ENCODE results near the gene ESF1.
"Not testable (repeated sequence)": the region's sequence is repeated elsewhere in the genome, so short reads cannot be mapped to it uniquely, and the experiment has no call there.

Gene ESF1

DNA sequence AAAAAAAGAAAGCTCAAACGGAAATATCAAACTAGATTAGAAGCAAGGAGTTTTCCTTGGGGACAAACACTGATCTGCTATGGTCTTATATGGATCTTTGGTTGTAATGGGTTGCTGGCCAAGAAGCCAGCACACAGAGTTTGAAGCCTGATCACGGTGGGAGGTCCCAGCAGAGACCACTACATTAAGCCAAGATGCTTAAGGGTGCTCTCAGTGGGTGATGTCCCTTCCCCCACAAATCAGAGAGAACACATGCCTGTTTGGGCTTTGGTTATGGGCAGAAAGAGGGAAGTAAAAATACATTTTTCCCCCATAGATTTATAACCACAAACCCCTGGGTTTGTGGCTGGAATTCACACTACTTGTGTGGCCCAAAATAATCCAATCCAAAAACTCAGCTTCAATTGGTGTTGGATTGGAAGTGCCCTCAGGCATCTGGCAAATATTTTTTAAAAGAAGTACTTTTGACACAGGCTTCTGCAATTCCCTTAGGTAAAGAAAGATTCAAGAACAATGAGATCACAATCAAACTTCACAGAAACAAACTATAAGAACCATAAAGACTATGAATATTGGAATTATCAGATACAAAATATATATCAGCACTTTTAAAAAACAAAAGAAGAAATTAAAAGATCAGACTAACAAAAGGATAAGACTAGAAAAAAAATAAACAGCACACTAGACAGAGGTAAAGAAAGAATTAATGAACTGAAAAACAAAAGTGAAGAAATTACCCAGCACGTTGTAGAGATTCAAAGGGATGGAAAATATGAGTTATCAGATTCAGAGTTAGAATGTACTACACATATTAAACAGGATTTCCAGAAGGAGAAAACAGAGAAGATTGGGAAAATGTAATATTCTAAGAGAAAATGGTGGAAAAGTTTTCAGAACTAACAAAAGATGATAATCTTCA lies 44.7 kb downstream of the ESF1 start:
- DNase-seq (ENCODE audit: low read depth in 2 of 2) = no peak

DNA sequence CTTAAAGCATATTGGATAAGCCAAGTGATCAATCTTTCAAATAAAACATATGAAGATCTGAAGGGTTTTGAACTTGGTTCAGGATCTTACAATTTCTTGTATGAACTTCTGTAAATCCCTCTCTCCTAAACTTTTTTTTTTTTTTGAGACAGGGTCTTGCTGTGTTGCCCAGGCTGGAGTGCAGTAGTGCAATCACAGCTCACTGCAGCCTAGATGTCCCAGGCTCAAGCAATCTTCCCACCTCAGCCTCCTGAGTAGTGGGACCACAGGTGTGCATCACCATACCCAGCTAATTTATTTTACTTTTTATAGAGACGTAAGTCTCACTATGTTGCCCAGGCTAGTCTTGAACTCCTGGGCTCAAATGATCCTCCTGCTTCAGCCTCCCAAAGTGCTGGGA lies 46.5 kb downstream of the ESF1 start:
- DNase-seq (ENCODE audit: low read depth in 2 of 2) = not testable (repeated sequence)

DNA sequence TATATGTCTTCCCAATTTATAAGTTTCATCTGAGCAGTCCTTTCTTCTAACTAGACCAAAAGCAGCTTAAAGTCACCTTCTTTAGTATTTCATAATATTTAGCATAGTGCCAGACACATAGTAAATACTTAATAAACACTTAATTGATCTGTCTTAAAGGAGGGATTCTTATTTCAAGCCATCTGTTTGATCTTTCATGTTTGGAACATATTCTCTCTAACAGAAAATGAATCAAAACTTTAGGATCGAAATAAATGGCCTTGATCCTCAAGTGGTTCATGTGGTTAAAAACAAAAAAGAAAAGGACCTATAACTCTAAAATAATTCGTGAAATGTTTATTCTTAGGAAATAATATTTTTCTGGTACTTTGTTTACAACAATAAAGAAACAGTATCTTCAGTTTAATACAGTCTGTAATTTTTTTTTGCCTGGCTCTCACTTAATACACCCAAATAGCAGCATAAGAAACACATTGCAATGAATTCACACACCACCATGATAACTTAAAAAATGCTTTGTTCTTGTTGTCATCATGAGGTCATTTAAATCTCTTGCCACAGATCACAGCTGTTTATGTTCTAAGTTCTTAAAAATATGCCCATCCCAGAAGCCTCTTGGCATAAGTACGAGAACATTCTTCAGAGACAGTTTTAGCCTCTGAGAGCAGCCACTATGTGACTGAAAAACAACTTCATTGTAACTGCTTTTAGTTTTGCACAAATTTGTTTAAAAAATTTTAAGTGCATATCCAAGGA lies 48.1 kb downstream of the ESF1 start:
- no peak for DNase-seq (ENCODE audit: low read depth in 2 of 2)

GRCh38 chr20:13735826-13736225 lies 48.9 kb downstream of the ESF1 start:
- no peak for DNase-seq (ENCODE audit: low read depth in 2 of 2)

- no peak for DNase-seq (ENCODE audit: low read depth in 2 of 2)
These were observed 61.7 kb downstream of the ESF1 start for GRCh38 chr20:13723011-13723410.

GRCh38 chr20:13718171-13718570 lies 66.5 kb downstream of the ESF1 start:
- DNase-seq (ENCODE audit: low read depth in 2 of 2) = no peak

- no peak for DNase-seq (ENCODE audit: low read depth in 2 of 2)
These were observed 67.1 kb downstream of the ESF1 start for GRCh38 chr20:13717631-13718044.

- DNase-seq (ENCODE audit: low read depth in 2 of 2) = no peak
These were observed 69.5 kb downstream of the ESF1 start for GRCh38 chr20:13715171-13715570.

- no peak for DNase-seq (ENCODE audit: low read depth in 2 of 2)
These were observed 76.5 kb downstream of the ESF1 start for GRCh38 chr20:13708234-13708633.

DNA sequence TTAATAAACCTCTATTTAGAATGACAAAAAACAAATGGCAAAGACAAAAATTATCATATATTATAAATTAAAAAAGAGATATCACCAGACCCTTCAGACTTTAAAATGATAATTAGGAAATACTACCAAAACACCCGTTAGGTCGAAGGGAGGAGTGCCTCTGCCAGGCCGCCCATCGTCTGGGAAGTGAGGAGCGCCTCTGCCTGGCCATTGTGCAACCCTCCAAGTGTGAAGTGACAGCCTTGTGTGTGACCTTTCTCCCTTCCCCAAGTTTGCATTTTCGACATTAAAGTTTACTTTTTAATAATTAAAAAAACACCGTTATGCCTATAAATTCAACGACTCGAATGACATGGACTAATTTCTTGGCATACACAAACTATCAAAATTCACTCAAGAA lies 81.5 kb downstream of the ESF1 start:
- DNase-seq (ENCODE audit: low read depth in 2 of 2) = no peak

DNA sequence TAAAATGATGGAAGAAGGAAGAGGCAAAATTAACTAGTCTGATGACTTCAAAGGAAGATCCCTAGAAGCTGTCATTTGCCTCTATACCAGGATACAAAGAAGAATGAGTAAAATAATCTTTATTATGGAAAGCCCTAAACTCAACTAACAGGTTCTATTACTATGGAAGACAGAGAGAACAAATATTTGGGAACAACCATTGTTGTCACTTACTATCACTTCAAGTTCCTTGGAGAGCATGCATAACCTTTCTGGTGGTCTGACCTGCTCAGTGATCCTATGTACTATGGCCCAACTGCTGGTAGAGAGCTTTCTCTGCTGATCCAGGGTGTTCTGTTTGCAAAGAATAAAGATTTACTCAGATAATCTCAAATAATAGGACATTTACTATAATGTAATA lies 83.2 kb downstream of the ESF1 start:
- DNase-seq (ENCODE audit: low read depth in 2 of 2) = no peak

- no peak for DNase-seq (ENCODE audit: low read depth in 2 of 2)
These were observed 84.0 kb downstream of the ESF1 start for GRCh38 chr20:13700761-13701160.

- DNase-seq (ENCODE audit: low read depth in 2 of 2) = no peak
These were observed 90.1 kb downstream of the ESF1 start for GRCh38 chr20:13694420-13695150.

GRCh38 chr20:13692802-13693736 lies 91.7 kb downstream of the ESF1 start:
- no peak for DNase-seq (ENCODE audit: low read depth in 2 of 2)

- DNase-seq (ENCODE audit: low read depth in 2 of 2) = no peak
These were observed 93.8 kb downstream of the ESF1 start for GRCh38 chr20:13690943-13691342.

DNA sequence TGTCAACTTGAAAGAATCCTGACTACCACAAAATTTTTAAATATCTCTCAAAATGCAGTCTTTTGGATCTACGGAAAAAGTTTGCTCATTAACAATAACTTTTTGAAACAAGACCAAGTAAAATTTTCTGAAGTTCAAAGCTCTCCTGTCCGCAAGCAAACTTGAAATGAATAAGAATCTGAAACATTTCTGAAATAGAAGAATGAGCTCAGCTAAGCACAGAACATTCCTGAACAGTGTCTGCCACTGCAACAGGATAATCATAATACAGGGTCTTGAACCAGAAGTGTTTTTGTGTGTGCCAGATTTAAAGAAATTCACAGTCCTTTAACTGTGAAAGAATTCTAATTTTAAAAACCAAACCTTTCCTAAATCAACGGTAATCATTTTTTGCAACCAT lies 96.9 kb downstream of the ESF1 start:
- DNase-seq (ENCODE audit: low read depth in 2 of 2) = no peak

DNA sequence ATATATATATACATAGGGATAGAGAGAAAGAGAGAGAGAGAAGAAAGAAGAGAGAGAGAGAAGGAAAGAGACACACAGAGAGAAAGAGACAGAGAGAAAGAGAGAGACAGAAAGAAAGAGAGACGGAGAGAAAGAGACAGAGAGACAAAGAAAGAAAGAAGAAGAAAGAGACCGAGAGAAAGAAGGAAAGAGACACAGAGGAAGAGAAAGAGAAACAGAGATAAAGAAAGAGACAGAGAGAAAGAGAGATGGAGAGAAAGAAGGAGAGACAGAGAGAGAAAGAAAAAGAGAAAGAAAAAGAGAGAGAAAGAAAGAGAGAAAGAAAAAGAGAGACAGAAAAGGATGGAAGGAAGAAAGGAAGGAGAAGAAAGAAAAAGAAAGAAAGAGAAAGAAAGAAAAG lies 99.1 kb downstream of the ESF1 start:
- DNase-seq (ENCODE audit: low read depth in 2 of 2) = no peak

DNA sequence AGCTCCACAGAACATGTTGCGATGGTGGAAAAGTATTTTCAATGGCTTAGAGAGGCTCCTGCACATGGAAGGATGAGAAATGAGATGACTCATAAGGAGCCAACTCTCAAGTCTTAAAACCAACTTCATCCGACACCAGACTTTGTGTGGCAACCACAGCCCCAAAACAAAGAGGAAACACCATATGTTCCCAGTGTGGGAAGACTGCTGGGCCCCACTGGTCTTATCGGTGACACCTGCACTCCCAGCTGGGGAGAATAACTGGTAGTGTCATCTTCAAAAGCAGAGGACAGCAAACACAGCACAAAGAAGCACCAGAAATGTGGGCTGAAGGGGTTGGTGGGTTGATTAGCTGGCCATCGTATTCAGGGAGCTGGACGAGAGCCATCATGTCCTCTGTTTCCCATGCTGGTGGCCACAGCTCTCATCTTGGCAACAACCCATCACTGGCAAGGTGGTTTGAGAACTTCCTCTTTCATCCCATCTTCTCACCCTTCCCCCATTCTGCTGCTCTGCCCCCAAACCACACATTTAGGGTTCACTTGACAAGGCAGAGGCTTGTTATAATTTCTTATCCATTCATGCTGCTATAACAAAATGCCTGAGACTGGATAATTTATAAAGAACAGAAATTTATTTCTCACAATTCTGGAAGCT lies 100.0 kb downstream of the ESF1 start:
- no peak for DNase-seq (ENCODE audit: low read depth in 2 of 2)

GRCh38 chr20:13683833-13684232 lies 100.9 kb downstream of the ESF1 start:
- DNase-seq (ENCODE audit: low read depth in 2 of 2) = no peak

GRCh38 chr20:13681248-13682125 lies 103.2 kb downstream of the ESF1 start:
- DNase-seq (ENCODE audit: low read depth in 2 of 2) = no peak
